OCI-LY3 (cell line): ENCODE data around the gene METTL8.

ENCODE experiments used
- H2AFZ ChIP-seq: fragments of 200-600, 300-600 bp; shearing (Covaris generic); 2 replicates; pipeline ENCODE4 v1.6.0; 2014; ENCODE audit warnings: antibody characterized with exemption, low read depth, low read length
- H3K27ac ChIP-seq: fragments of 200-600, 300-600 bp; sonication (generic); 2 replicates; pipeline ENCODE4 v1.5.1; 2014; ENCODE audit warnings: mild to moderate bottlenecking, low read length, moderate library complexity, mixed read lengths
- H3K27me3 ChIP-seq: fragments of 200-600, 300-600 bp; sonication (generic); 2 replicates; pipeline ENCODE4 v1.6.1; 2014; ENCODE audit warnings: low read depth, low read length, mixed read lengths
- H3K36me3 ChIP-seq: fragments of 200-600, 300-600 bp; sonication (generic); replicated peaks from 2 replicates; pipeline ENCODE3; 2014; ENCODE audit warnings: low read depth, low read length, mixed read lengths
- H3K4me1 ChIP-seq: fragments of 300-600, 200-600 bp; sonication (generic); 2 replicates; pipeline ENCODE4 v1.6.1; 2014; ENCODE audit warnings: low read length, mixed read lengths
- H3K4me2 ChIP-seq: fragments of 200-600, 300-600 bp; sonication (generic); 2 replicates; pipeline ENCODE4 v1.6.1; 2014; ENCODE audit warnings: low read length, mixed read lengths
- H3K4me3 ChIP-seq: fragments of 300-600, 200-600 bp; sonication (generic); 2 replicates; pipeline ENCODE4 v1.5.1; 2014; ENCODE audit warnings: antibody characterized with exemption, mild to moderate bottlenecking, low read length, moderate library complexity
- H3K79me2 ChIP-seq: fragments of 300-600, 200-600 bp; shearing (Covaris generic); 2 replicates; pipeline ENCODE4 v1.6.1; 2014; ENCODE audit warnings: mild to moderate bottlenecking, low read length, mixed read lengths
- H3K9ac ChIP-seq: fragments of 300-600, 200-600 bp; shearing (Covaris generic); 2 replicates; pipeline ENCODE4 v1.6.0; 2014; ENCODE audit warnings: mild to moderate bottlenecking, low read length, moderate library complexity
- H3K9me3 ChIP-seq: fragments of 200-600, 300-600 bp; shearing (Covaris generic); 2 replicates; pipeline ENCODE4 v1.6.1; 2014; ENCODE audit warnings: low read length, mixed read lengths; ENCODE audit not compliant: insufficient read depth
- H4K20me1 ChIP-seq: fragments of 200-600, 300-600 bp; sonication (generic); 2 replicates; pipeline ENCODE4 v1.6.1; 2016; ENCODE audit warnings: low read length, mixed read lengths; ENCODE audit not compliant: insufficient read depth
- EZH2phosphoT487 ChIP-seq: fragments of 200-600 bp; shearing (Covaris generic); IDR thresholded peaks from 2 replicates; pipeline ENCODE4 v1.6.1; 2018; ENCODE audit warnings: antibody characterized with exemption, mixed run types, low read depth
- TF ChIP-seq, protein P1 (sequence below): fragments of 200-600, 300-600 bp; sonication (generic); IDR thresholded peaks from 2 replicates; pipeline ENCODE4 v1.5.1; 2014; ENCODE audit warnings: antibody characterized with exemption, low read length, low read depth

The METTL8 gene

DNA sequence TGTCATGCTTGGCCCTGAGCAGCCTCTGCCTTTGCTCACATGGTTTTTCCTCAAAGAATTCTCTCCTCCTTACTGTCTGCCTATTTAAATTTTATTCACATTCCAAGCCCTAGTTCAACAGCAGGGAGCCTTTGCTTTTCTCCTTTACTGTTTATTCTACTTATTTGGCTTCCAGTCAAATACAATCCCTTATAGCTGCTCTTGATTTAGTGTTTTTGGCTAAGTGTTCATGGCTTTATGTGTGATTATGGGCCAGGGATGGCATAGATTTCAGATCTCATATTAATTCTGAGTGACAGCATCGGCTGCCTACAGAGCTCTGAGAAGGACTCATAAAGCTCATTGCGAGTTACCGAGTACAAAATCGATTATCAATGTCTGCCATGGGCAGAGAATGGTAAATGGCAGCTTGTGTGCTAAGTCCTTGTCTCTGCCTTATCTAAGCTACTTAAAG lies 106.7 kb downstream of the METTL8 start:
- Histone ChIP-seq H2AFZ (no peak overlapping the region), H3K27ac (no peak overlapping the region), H3K79me2 (no peaks in the 10 kb centered on the region), H3K4me2 (no peak overlapping the region), H3K9me3 (no peaks in the 10 kb centered on the region), H3K4me3 (no peak overlapping the region), H3K36me3 (no peaks in the 10 kb centered on the region), H3K27me3 (no peaks in the 10 kb centered on the region), H4K20me1 (no peaks in the 10 kb centered on the region), H3K4me1 (peaks cover 59% of the 10 kb centered on the region), H3K9ac (no peak overlapping the region)
- TF ChIP-seq, protein P1, sequence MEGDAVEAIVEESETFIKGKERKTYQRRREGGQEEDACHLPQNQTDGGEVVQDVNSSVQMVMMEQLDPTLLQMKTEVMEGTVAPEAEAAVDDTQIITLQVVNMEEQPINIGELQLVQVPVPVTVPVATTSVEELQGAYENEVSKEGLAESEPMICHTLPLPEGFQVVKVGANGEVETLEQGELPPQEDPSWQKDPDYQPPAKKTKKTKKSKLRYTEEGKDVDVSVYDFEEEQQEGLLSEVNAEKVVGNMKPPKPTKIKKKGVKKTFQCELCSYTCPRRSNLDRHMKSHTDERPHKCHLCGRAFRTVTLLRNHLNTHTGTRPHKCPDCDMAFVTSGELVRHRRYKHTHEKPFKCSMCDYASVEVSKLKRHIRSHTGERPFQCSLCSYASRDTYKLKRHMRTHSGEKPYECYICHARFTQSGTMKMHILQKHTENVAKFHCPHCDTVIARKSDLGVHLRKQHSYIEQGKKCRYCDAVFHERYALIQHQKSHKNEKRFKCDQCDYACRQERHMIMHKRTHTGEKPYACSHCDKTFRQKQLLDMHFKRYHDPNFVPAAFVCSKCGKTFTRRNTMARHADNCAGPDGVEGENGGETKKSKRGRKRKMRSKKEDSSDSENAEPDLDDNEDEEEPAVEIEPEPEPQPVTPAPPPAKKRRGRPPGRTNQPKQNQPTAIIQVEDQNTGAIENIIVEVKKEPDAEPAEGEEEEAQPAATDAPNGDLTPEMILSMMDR, result no peak
- no peak for TF ChIP-seq EZH2phosphoT487

DNA sequence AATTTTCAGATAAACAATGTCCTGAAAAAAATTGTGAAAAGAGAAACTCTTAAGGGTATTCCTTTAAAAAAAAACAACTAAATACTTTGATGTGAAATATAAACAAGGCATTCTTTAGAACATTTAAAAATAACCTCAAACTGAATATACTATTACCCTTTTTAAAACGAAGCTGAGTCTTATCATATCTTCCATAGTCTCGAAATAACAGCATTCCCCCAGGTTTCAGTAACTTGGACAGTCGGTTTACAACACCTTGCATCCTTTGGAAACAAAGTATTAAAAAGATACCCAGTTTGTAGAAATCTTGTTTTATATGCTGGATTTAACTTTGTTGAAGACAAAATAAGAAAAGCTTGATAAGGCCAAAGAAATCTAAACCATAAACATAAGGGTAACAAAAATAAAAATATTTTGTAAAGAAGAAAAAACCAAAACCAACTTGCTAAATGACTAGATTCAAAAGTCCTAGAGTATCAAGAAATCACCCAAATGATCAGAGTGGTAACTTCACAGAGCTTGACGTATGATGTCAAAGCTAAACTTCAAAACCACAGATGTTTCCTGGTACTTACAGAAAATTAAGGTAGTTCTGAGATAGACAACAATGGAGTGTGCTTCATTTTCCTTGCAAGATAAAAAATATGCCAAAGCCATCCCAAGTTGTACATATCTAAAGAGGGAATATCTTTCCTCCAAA lies 107.8 kb downstream of the METTL8 start:
- Histone ChIP-seq H3K27me3 (no peaks in the 10 kb centered on the region), H3K4me3 (no peak overlapping the region), H4K20me1 (no peaks in the 10 kb centered on the region), H3K4me2 (peak overlapping the region; percentile 21), H3K9ac (no peak overlapping the region), H3K36me3 (no peaks in the 10 kb centered on the region), H3K27ac (0 out of 2 replicates have a peak overlapping the region, but pooled peaks have one; percentile 1), H2AFZ (no peak overlapping the region), H3K9me3 (no peaks in the 10 kb centered on the region), H3K79me2 (no peaks in the 10 kb centered on the region), H3K4me1 (peaks cover 69% of the 10 kb centered on the region)
- TF ChIP-seq, protein P1, result no peak
- no peak for TF ChIP-seq EZH2phosphoT487

DNA sequence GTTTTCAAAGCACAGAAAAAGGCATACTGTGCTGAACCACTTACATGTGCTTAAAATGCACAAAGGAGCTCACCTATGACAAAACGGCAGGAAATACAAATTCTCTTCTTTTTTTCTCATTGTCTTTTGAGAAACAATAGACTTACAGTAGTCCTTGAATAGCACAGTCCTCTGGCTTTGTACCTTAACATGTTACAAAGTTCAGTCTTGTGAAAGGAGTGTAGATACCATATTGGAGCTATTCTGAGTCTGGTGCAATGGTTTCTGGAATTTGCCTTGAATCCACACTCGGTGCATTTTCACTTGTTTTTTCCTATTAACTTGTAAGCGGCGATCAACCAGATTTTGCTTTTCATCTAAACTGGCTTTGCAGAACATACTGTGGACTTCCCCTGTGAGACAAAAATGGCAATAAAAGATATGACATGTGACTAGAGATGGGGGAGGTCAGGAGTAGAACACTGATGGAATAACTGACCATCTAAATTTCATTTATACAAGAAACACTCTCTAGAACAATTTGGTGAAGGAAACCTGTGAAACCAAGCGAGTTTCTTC lies 109.7 kb downstream of the METTL8 start:
- Histone ChIP-seq H3K36me3 (no peaks in the 10 kb centered on the region), H3K4me1 (peaks cover 77% of the 10 kb centered on the region), H4K20me1 (no peaks in the 10 kb centered on the region), H3K4me2 (peak overlapping the region; percentile 66), H3K27ac (peak overlapping the region; percentile 73), H3K9ac (peak overlapping the region; percentile 38; the same call in 1 of the 2 replicates), H3K27me3 (no peaks in the 10 kb centered on the region), H2AFZ (no peak overlapping the region), H3K79me2 (no peaks in the 10 kb centered on the region), H3K9me3 (no peaks in the 10 kb centered on the region), H3K4me3 (peak overlapping the region; percentile 39)
- TF ChIP-seq, protein P1, result no peak
- no peak for TF ChIP-seq EZH2phosphoT487

DNA sequence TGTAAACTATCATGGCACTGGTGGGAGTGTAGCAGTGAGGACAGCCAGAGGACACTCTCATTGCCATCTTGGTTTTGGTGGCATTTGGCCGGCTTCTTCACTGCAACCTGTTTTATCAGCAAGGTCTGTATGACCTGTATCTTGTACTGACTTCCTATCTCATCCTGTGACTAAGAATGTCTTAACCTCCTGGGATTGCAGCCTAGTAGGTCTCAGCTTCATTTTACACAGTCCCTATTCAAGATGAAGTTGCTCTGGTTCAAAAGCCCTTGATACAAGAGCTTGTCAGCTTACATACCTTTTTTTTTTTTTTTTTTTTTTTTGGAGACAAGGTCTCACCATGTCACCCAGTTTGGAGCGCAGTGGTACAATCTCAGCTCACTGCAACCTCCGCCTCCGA lies 110.9 kb downstream of the METTL8 start:
- Histone ChIP-seq H3K4me2 (peak overlapping the region; percentile 66), H3K27me3 (no peaks in the 10 kb centered on the region), H3K9me3 (no peaks in the 10 kb centered on the region), H3K79me2 (no peaks in the 10 kb centered on the region), H4K20me1 (no peaks in the 10 kb centered on the region), H2AFZ (no peak overlapping the region), H3K9ac (no peak overlapping the region; the same call in 1 of the 2 replicates), H3K36me3 (no peaks in the 10 kb centered on the region), H3K4me1 (peaks cover 88% of the 10 kb centered on the region), H3K27ac (peak overlapping the region; percentile 73), H3K4me3 (0 out of 2 replicates have a peak overlapping the region, but pooled peaks have one; percentile 6)
- TF ChIP-seq, protein P1, result no peak
- TF ChIP-seq EZH2phosphoT487, result no peak
